Astrocyte (in vitro differentiated cells and primary cell): ENCODE measurements around the gene ASF1B. TPM values are rescaled to one million over a fixed set of nuclear protein-coding genes. Genes with fewer than 3 reads are reported as not detected.

ENCODE experiments used
- DNase-seq: peaks from one replicate; pipeline ENCODE4 v3.0.0-alpha.2; 2010; ENCODE audit warnings: low read depth
- FAIRE-seq: peaks from 2 replicates; lab custom pipeline; 2011; peaks lifted over from hg19 to GRCh38; lab: Jason Lieb, UNC
- H2AFZ ChIP-seq: 2 replicates; pipeline ENCODE4 v1.6.0; 2012; ENCODE audit warnings: low read depth, low read length, inconsistent platforms
- H3K27ac ChIP-seq: 2 replicates; pipeline ENCODE4 v1.5.1; 2011; ENCODE audit warnings: low read depth, low read length, inconsistent platforms
- H3K27me3 ChIP-seq: 2 replicates; pipeline ENCODE4 v1.6.0; 2011; ENCODE audit warnings: low read length, inconsistent platforms; ENCODE audit not compliant: insufficient read depth
- H3K36me3 ChIP-seq: 2 replicates; pipeline ENCODE4 v1.5.1; 2011; ENCODE audit warnings: low read length, inconsistent platforms; ENCODE audit not compliant: insufficient read depth
- H3K4me1 ChIP-seq: 2 replicates; pipeline ENCODE4 v1.5.1; 2011; ENCODE audit warnings: low read length, inconsistent platforms; ENCODE audit not compliant: insufficient read depth
- H3K4me2 ChIP-seq: 2 replicates; pipeline ENCODE4 v1.6.0; 2012; ENCODE audit warnings: low read length, inconsistent platforms
- H3K4me3 ChIP-seq: 2 replicates; pipeline ENCODE4 v1.5.1; 2011; ENCODE audit warnings: low read depth, mild to moderate bottlenecking, low read length, inconsistent platforms; ENCODE audit not compliant: insufficient read depth
- H3K79me2 ChIP-seq: 2 replicates; pipeline ENCODE4 v1.6.0; 2012; ENCODE audit warnings: mild to moderate bottlenecking, low read length, inconsistent platforms; ENCODE audit not compliant: insufficient read depth
- H3K9ac ChIP-seq: 2 replicates; pipeline ENCODE4 v1.6.0; 2012; ENCODE audit warnings: mild to moderate bottlenecking, low read length, inconsistent platforms
- H3K9me3 ChIP-seq: 2 replicates; pipeline ENCODE4 v1.5.1; 2012; ENCODE audit warnings: low read depth, mild to moderate bottlenecking, low read length, inconsistent platforms; ENCODE audit not compliant: insufficient read depth
- H4K20me1 ChIP-seq: 2 replicates; pipeline ENCODE4 v1.6.0; 2012; ENCODE audit warnings: low read length, inconsistent platforms; ENCODE audit not compliant: insufficient read depth
- H3K27ac Mint-ChIP-seq: one replicate; pipeline ENCODE4 v1.8.0; 2021; ENCODE audit warnings: mild to moderate bottlenecking, mixed read lengths; ENCODE audit not compliant: unreplicated experiment
- H3K27me3 Mint-ChIP-seq: one replicate; pipeline ENCODE4 v1.8.0; 2021; ENCODE audit warnings: low read depth, mixed read lengths; ENCODE audit not compliant: unreplicated experiment
- H3K36me3 Mint-ChIP-seq: one replicate; pipeline ENCODE4 v1.8.0; 2021; ENCODE audit warnings: low read depth, mixed read lengths; ENCODE audit not compliant: unreplicated experiment
- H3K4me1 Mint-ChIP-seq: one replicate; pipeline ENCODE4 v1.8.0; 2021; ENCODE audit warnings: low read depth, mixed read lengths; ENCODE audit not compliant: unreplicated experiment
- H3K4me3 Mint-ChIP-seq: one replicate; pipeline ENCODE4 v1.8.0; 2021; ENCODE audit warnings: mild to moderate bottlenecking, moderate library complexity, mixed read lengths; ENCODE audit not compliant: unreplicated experiment
- H3K9me3 Mint-ChIP-seq: one replicate; pipeline ENCODE4 v1.8.0; 2021; ENCODE audit warnings: mild to moderate bottlenecking, mixed read lengths; ENCODE audit not compliant: unreplicated experiment
- EZH2 ChIP-seq: IDR thresholded peaks from 2 replicates; pipeline ENCODE4 v1.6.1; 2012; ENCODE audit warnings: mild to moderate bottlenecking, low read length, inconsistent platforms; ENCODE audit not compliant: insufficient read depth
- total RNA-seq: library from RNA; stranded (reverse); gene quantifications from 2 replicates; pipeline ENCODE4 v1.2.1, GENCODE V29; 2021
- TF ChIP-seq, protein P1 (sequence below): IDR thresholded peaks from 2 replicates; pipeline ENCODE4 v1.5.1; 2011; ENCODE audit warnings: low read depth, mild to moderate bottlenecking, inconsistent platforms, low read length, moderate library complexity; ENCODE audit not compliant: insufficient read depth

Gene ASF1B
- total RNA-seq, 1 donor from 2014 or later, result 1.9 TPM

DNA sequence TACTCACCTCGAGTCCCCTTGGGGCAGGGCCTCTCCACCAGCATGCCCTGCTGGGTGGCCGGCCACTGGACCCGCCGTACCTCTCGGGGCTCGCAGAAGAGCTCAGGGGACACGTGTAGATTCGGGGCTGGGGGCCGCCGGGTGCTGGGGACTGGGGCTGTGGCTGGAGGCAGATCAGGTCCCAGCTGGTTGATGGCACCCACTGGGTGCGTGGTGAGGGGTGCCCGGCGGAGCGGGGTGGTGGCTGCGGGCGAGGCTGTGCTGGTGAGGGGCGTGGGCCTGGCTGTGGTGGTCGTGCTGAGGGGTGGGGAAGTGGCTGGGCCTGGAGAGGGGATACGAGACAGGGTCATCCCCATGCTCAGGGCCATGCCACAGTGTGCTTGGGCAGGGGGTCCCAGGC lies 24.9 kb upstream of the ASF1B start:
- H3K27ac Mint-ChIP-seq, result no peak overlapping the region
- Histone ChIP-seq H3K27me3 (no peaks in the 10 kb centered on the region), H3K9me3 (no peaks in the 10 kb centered on the region), H3K79me2 (no peaks in the 10 kb centered on the region), H2AFZ (no peak overlapping the region), H3K9ac (no peak overlapping the region), H3K36me3 (no peaks in the 10 kb centered on the region), H3K4me3 (no peak overlapping the region), H3K4me1 (no peaks in the 10 kb centered on the region), H3K4me2 (no peak overlapping the region), H4K20me1 (no peaks in the 10 kb centered on the region), H3K27ac (no peak overlapping the region)
- no peak overlapping the region for H3K4me3 Mint-ChIP-seq
- peaks cover 3% of the 10 kb centered on the region for H3K4me1 Mint-ChIP-seq
- no peak for TF ChIP-seq EZH2
- TF ChIP-seq, protein P1, sequence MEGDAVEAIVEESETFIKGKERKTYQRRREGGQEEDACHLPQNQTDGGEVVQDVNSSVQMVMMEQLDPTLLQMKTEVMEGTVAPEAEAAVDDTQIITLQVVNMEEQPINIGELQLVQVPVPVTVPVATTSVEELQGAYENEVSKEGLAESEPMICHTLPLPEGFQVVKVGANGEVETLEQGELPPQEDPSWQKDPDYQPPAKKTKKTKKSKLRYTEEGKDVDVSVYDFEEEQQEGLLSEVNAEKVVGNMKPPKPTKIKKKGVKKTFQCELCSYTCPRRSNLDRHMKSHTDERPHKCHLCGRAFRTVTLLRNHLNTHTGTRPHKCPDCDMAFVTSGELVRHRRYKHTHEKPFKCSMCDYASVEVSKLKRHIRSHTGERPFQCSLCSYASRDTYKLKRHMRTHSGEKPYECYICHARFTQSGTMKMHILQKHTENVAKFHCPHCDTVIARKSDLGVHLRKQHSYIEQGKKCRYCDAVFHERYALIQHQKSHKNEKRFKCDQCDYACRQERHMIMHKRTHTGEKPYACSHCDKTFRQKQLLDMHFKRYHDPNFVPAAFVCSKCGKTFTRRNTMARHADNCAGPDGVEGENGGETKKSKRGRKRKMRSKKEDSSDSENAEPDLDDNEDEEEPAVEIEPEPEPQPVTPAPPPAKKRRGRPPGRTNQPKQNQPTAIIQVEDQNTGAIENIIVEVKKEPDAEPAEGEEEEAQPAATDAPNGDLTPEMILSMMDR, result no peak
- no peak for FAIRE-seq
- DNase-seq, result no peak
- H3K27me3 Mint-ChIP-seq, result no peaks in the 10 kb centered on the region
- H3K36me3 Mint-ChIP-seq, result peaks cover 15% of the 10 kb centered on the region
- H3K9me3 Mint-ChIP-seq, result no peaks in the 10 kb centered on the region

- Histone ChIP-seq H3K79me2 (no peaks in the 10 kb centered on the region), H3K27ac (no peak overlapping the region), H3K9me3 (no peaks in the 10 kb centered on the region), H3K36me3 (no peaks in the 10 kb centered on the region), H3K4me2 (no peak overlapping the region), H3K9ac (no peak overlapping the region), H3K27me3 (no peaks in the 10 kb centered on the region), H2AFZ (no peak overlapping the region), H3K4me1 (no peaks in the 10 kb centered on the region), H3K4me3 (no peak overlapping the region), H4K20me1 (no peaks in the 10 kb centered on the region)
- peaks cover 1% of the 10 kb centered on the region for H3K4me1 Mint-ChIP-seq
- H3K9me3 Mint-ChIP-seq, result no peaks in the 10 kb centered on the region
- no peak overlapping the region for H3K4me3 Mint-ChIP-seq
- H3K27ac Mint-ChIP-seq, result no peak overlapping the region
- no peaks in the 10 kb centered on the region for H3K27me3 Mint-ChIP-seq
- H3K36me3 Mint-ChIP-seq, result peaks cover 15% of the 10 kb centered on the region
- TF ChIP-seq EZH2, result no peak
- TF ChIP-seq, protein P1, result no peak
- FAIRE-seq (no peak), DNase-seq (no peak)
These were observed 23.8 kb upstream of the ASF1B start for GRCh38 chr19:14160017-14160703.

DNA sequence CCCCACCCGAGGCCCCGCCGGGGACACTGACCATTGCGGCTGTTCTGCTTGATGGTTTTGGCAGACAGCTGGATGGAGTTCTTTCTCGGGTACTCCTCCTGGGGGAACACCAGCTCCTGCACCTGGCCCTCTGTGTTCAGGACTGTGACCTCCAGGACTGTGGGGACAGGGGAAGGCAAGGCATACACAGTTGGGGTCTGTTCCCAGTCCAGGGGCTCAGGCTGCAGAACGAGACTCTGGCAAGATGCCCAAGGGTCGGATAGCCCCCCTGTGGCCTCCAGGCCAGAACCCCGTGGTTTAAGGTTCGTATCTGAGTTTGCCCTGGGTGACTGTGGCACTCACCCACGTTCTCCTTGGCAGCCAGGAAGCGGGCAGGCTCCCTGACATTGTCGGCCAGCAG lies 22.7 kb upstream of the ASF1B start:
- no peak overlapping the region for H3K4me3 ChIP-seq
- no peaks in the 10 kb centered on the region for H3K4me1 ChIP-seq
- no peaks in the 10 kb centered on the region for H4K20me1 ChIP-seq
- no peak overlapping the region for H2AFZ ChIP-seq
- H3K4me3 Mint-ChIP-seq, result no peak overlapping the region
- DNase-seq (no peak), FAIRE-seq (no peak)
- H3K27ac ChIP-seq, result no peak overlapping the region
- H3K9me3 Mint-ChIP-seq, result no peaks in the 10 kb centered on the region
- no peak overlapping the region for H3K4me2 ChIP-seq
- no peaks in the 10 kb centered on the region for H3K79me2 ChIP-seq
- H3K36me3 ChIP-seq, result no peaks in the 10 kb centered on the region
- no peak overlapping the region for H3K9ac ChIP-seq
- no peak for TF ChIP-seq EZH2
- TF ChIP-seq, protein P1, result no peak
- H3K27me3 ChIP-seq, result no peaks in the 10 kb centered on the region
- peaks cover 15% of the 10 kb centered on the region for H3K36me3 Mint-ChIP-seq
- H3K27ac Mint-ChIP-seq, result no peak overlapping the region
- H3K4me1 Mint-ChIP-seq, result no peaks in the 10 kb centered on the region
- no peaks in the 10 kb centered on the region for H3K27me3 Mint-ChIP-seq
- H3K9me3 ChIP-seq, result no peaks in the 10 kb centered on the region
